Effector memory CD4-positive, alpha-beta T cell (primary cell): ENCODE results near the gene ERCC8.

Source experiments
- DNase-seq, 3 donors: peaks; one replicate each; pipeline ENCODE4 v3.0.0-alpha.2; 2020
- H3K27ac ChIP-seq: 2 replicates; pipeline ENCODE4 v1.7.0; 2013; ENCODE audit warnings: mild to moderate bottlenecking, low read length, moderate library complexity; ENCODE audit not compliant: insufficient read depth, poor library complexity, severe bottlenecking
- H3K27me3 ChIP-seq: replicated peaks from 2 replicates; pipeline ENCODE4 v1.7.0; 2013; ENCODE audit warnings: mild to moderate bottlenecking, low read length; ENCODE audit not compliant: insufficient read depth, control insufficient read depth, poor library complexity, severe bottlenecking
- H3K36me3 ChIP-seq: 2 replicates; pipeline ENCODE4 v1.7.0; 2013; ENCODE audit warnings: mild to moderate bottlenecking, low read length, moderate library complexity; ENCODE audit not compliant: control insufficient read depth, insufficient read depth
- H3K4me1 ChIP-seq: 2 replicates; pipeline ENCODE4 v1.7.0; 2013; ENCODE audit warnings: low read length, mild to moderate bottlenecking; ENCODE audit not compliant: control insufficient read depth, insufficient read depth, poor library complexity, severe bottlenecking
- H3K4me3 ChIP-seq: 2 replicates; pipeline ENCODE4 v1.7.0; 2013; ENCODE audit warnings: low read length, low read depth, mild to moderate bottlenecking; ENCODE audit not compliant: insufficient read depth, poor library complexity, severe bottlenecking
- H3K9me3 ChIP-seq: 2 replicates; pipeline ENCODE4 v1.7.0; 2013; ENCODE audit warnings: mild to moderate bottlenecking, low read length, moderate library complexity; ENCODE audit not compliant: control insufficient read depth

ERCC8 gene

GRCh38 chr5:60972231-60972630, 27.4 kb upstream of the ERCC8 start:
- Histone ChIP-seq H3K27me3 (no peaks in the 10 kb centered on the region), H3K27ac (no peak overlapping the region), H3K36me3 (no peaks in the 10 kb centered on the region), H3K4me1 (no peaks in the 10 kb centered on the region), H3K4me3 (no peak overlapping the region), H3K9me3 (no peaks in the 10 kb centered on the region)
- DNase-seq, result no peak

DNA sequence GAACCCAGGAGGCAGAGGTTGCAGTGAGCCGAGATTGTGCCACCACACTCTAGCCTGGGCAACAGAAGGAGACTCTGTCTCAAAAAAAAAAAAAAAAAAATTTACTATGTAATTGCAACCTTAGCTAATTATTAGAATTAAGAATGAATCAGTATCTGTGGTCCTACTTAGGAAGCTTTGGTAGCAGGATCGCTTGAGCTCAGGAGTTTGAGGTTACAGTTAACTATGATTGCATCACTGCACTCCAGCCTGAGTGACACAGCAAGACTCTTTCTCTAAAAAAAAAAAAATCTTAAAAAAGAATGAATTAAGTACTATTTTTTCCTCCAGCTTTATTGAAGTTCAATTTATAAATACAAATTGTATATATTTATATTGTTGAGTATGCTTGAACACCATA, 16.8 kb upstream of the ERCC8 start:
- no peak for DNase-seq
- no peaks in the 10 kb centered on the region for H3K9me3 ChIP-seq
- no peaks in the 10 kb centered on the region for H3K4me1 ChIP-seq
- no peaks in the 10 kb centered on the region for H3K36me3 ChIP-seq
- no peak overlapping the region for H3K27ac ChIP-seq
- no peak overlapping the region for H3K4me3 ChIP-seq
- H3K27me3 ChIP-seq, result no peaks in the 10 kb centered on the region

- no peaks in the 10 kb centered on the region for H3K4me1 ChIP-seq
- no peaks in the 10 kb centered on the region for H3K27me3 ChIP-seq
- H3K27ac ChIP-seq, result no peak overlapping the region
- no peak for DNase-seq
- no peaks in the 10 kb centered on the region for H3K9me3 ChIP-seq
- no peak overlapping the region for H3K4me3 ChIP-seq
- H3K36me3 ChIP-seq, result no peaks in the 10 kb centered on the region
Observed at GRCh38 chr5:60960591-60960990, 15.7 kb upstream of the ERCC8 start.

- Histone ChIP-seq H3K27me3 (no peaks in the 10 kb centered on the region), H3K27ac (no peak overlapping the region), H3K9me3 (no peaks in the 10 kb centered on the region), H3K4me1 (no peaks in the 10 kb centered on the region), H3K36me3 (no peaks in the 10 kb centered on the region), H3K4me3 (no peak overlapping the region)
- DNase-seq, result no peak
Observed at GRCh38 chr5:60959156-60959555, 14.3 kb upstream of the ERCC8 start.

- no peaks in the 10 kb centered on the region for H3K9me3 ChIP-seq
- no peaks in the 10 kb centered on the region for H3K27me3 ChIP-seq
Observed at GRCh38 chr5:60958712-60959111, 13.8 kb upstream of the ERCC8 start.

GRCh38 chr5:60958088-60958487, 13.2 kb upstream of the ERCC8 start:
- H3K9me3 ChIP-seq, result no peaks in the 10 kb centered on the region
- H3K36me3 ChIP-seq, result no peaks in the 10 kb centered on the region
- no peaks in the 10 kb centered on the region for H3K27me3 ChIP-seq
- H3K4me3 ChIP-seq, result no peak overlapping the region
- DNase-seq, result no peak
- no peak overlapping the region for H3K27ac ChIP-seq
- no peaks in the 10 kb centered on the region for H3K4me1 ChIP-seq

More at GRCh38 chr5:60958712-60959111, 13.8 kb upstream of the ERCC8 start:
- Histone ChIP-seq H3K4me3 (no peak overlapping the region), H3K4me1 (no peaks in the 10 kb centered on the region), H3K36me3 (no peaks in the 10 kb centered on the region), H3K27ac (no peak overlapping the region)
- no peak for DNase-seq

- H3K4me1 ChIP-seq, result no peaks in the 10 kb centered on the region
- no peaks in the 10 kb centered on the region for H3K9me3 ChIP-seq
- no peak for DNase-seq
- H3K27ac ChIP-seq, result no peak overlapping the region
- no peaks in the 10 kb centered on the region for H3K27me3 ChIP-seq
- H3K4me3 ChIP-seq, result no peak overlapping the region
- H3K36me3 ChIP-seq, result no peaks in the 10 kb centered on the region
Observed at GRCh38 chr5:60955239-60955638, 10.4 kb upstream of the ERCC8 start.

DNA sequence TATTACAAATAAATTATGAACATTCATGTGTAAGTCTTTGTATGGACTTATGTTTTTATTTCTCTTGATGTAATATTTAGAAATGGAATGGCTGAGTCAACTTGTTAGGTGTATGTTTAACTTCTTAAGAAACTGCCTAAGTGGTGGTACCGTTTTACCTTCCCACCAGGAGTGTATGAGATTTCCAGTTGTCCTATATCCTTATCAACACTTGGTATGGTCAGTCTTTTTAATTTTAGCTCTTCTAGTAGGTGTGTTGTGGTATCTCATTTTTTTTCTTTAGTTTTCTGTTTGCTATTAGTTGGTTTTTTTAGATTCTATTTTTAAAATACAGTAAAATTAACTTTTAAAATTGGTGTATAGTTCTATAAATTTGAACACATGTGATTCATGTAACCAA, 3.9 kb upstream of the ERCC8 start:
- H3K9me3 ChIP-seq, result no peaks in the 10 kb centered on the region
- H3K27me3 ChIP-seq, result no peaks in the 10 kb centered on the region
- H3K4me3 ChIP-seq, result no peak overlapping the region
- peaks cover 4% of the 10 kb centered on the region for H3K4me1 ChIP-seq
- no peaks in the 10 kb centered on the region for H3K36me3 ChIP-seq
- no peak for DNase-seq
- H3K27ac ChIP-seq, result no peak overlapping the region

DNA sequence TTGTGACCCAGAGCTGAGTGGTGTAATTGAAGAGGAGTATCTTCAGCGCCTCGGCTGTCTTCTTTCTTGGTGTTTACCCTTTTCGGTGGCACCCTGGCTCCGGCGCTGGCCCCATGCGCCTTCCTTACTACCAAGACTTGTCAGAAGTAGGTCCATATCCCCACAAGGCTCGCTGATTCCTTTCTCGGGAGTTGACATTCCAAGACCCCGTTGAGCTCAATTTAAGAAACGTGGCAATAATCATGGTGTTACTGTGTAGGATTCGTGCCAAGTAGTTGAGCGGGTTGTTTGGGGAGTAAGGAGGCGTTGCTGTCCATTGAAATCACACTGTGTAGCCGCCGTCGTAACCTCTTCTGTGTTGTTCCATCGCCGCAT, 930 bp upstream of the ERCC8 start:
- DNase-seq, result no peak
- H3K36me3 ChIP-seq, result no peaks in the 10 kb centered on the region

DNA sequence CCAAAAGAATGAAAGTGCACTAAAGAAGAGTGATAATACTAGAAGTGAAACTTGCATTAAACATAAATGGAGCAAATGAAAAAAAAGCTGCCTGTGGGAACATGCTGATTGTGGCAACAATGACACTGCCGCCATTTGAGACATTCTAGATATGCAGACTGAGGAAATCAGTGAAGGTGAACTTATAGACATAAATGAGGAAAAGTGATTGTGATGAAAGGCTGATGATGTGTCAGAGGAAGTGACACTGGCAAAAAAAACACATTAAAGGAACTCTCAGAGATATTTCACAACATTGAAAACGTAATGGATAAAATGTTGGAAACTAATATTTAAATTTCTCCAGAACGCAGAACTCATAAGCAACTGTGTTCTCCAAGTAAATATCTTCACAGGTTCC, 1.2 kb downstream of the ERCC8 start:
- H3K4me1 ChIP-seq, result peaks cover 4% of the 10 kb centered on the region
- DNase-seq, result no peak

More for the DNA sequence above, 930 bp upstream of the ERCC8 start:
- Histone ChIP-seq H3K27ac (peak overlapping the region; percentile 59), H3K4me1 (peaks cover 4% of the 10 kb centered on the region), H3K9me3 (no peaks in the 10 kb centered on the region), H3K27me3 (no peaks in the 10 kb centered on the region), H3K4me3 (peak overlapping the region; percentile 75)

DNA sequence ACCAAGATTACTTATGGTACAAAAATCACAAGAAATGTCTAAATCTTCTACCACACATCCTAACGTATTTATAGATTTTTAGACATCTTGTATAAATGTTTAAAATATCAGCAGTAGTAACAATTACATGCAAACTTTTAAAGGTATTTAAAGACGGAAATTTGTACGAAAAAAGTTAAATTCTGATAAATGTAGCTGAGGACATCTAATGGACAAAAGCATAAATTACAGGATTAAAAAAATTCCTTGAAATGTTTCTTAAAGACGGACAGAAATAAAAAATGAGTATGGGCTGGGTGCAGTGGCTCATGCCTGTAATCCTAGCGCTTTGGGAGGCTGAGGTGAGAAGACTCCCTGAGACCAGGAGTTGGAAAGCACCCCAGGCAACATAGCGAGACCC, 15.8 kb downstream of the ERCC8 start:
- no peak overlapping the region for H3K27ac ChIP-seq
- H3K36me3 ChIP-seq, result peaks cover 8% of the 10 kb centered on the region
- no peaks in the 10 kb centered on the region for H3K4me1 ChIP-seq
- H3K27me3 ChIP-seq, result no peaks in the 10 kb centered on the region
- H3K4me3 ChIP-seq, result no peak overlapping the region
- no peak for DNase-seq
- no peaks in the 10 kb centered on the region for H3K9me3 ChIP-seq

More for the DNA sequence above, 1.2 kb downstream of the ERCC8 start:
- Histone ChIP-seq H3K4me3 (no peak overlapping the region), H3K36me3 (no peaks in the 10 kb centered on the region), H3K27ac (no peak overlapping the region), H3K9me3 (no peaks in the 10 kb centered on the region), H3K27me3 (no peaks in the 10 kb centered on the region)
